Neural cell (in vitro differentiated cells): ENCODE results near the gene PBX3. TPM values are rescaled to one million over a fixed set of nuclear protein-coding genes. Genes with fewer than 3 reads are reported as not detected.

Source experiments
- H2AFZ ChIP-seq: fragments of 200-600, 300-800 bp; sonication (generic), shearing (Covaris generic); 2 replicates; pipeline ENCODE4 v1.6.0; 2014; ENCODE audit warnings: low read depth, mild to moderate bottlenecking, antibody characterized with exemption, low read length, moderate library complexity
- H3F3A ChIP-seq: fragments of 200-600 bp; shearing (Covaris generic); 2 replicates; pipeline ENCODE4 v1.6.1; 2016; ENCODE audit warnings: mild to moderate bottlenecking, moderate library complexity, mixed read lengths, antibody characterized with exemption, low read length; ENCODE audit not compliant: insufficient read depth, poor library complexity, severe bottlenecking
- H3K27ac ChIP-seq: fragments of 200-600, 300-800 bp; sonication (generic), shearing (Covaris generic); 2 replicates; pipeline ENCODE4 v1.5.1; 2014; ENCODE audit warnings: mild to moderate bottlenecking, low read length, moderate library complexity
- H3K27me3 ChIP-seq: fragments of 300-800, 200-600 bp; sonication (generic), shearing (Covaris generic); 2 replicates; pipeline ENCODE4 v1.6.0; 2014; ENCODE audit warnings: mild to moderate bottlenecking, low read depth, low read length, moderate library complexity; ENCODE audit not compliant: insufficient read depth
- H3K36me3 ChIP-seq: fragments of 300-800, 200-600 bp; sonication (generic), shearing (Covaris generic); 2 replicates; pipeline ENCODE4 v1.5.1; 2014; ENCODE audit warnings: mild to moderate bottlenecking, antibody characterized with exemption, low read length, moderate library complexity; ENCODE audit not compliant: insufficient read depth
- H3K4me2 ChIP-seq: fragments of 300-800, 200-600 bp; sonication (generic), shearing (Covaris generic); 2 replicates; pipeline ENCODE4 v1.6.0; 2014; ENCODE audit warnings: mild to moderate bottlenecking, low read length
- H3K4me3 ChIP-seq: fragments of 300-800, 200-600 bp; sonication (generic), shearing (Covaris generic); 2 replicates; pipeline ENCODE4 v1.5.1; 2014; ENCODE audit warnings: mild to moderate bottlenecking, low read length, moderate library complexity
- H3K79me2 ChIP-seq: fragments of 200-600 bp; shearing (Covaris generic); replicated peaks from 2 replicates; pipeline ENCODE4 v1.6.0; 2014; ENCODE audit warnings: mild to moderate bottlenecking, low read length, moderate library complexity; ENCODE audit not compliant: insufficient read depth
- H3K9ac ChIP-seq: fragments of 300-800, 200-600 bp; sonication (generic), shearing (Covaris generic); 2 replicates; pipeline ENCODE4 v1.6.1; 2016; ENCODE audit warnings: mild to moderate bottlenecking, low read length, mixed read lengths
- H3K9me2 ChIP-seq: fragments of 200-600 bp; shearing (Covaris generic); 2 replicates; pipeline ENCODE4 v1.6.1; 2016; ENCODE audit warnings: mild to moderate bottlenecking, low read length, mixed read lengths; ENCODE audit not compliant: insufficient read depth
- H3K9me3 ChIP-seq: fragments of 200-600, 300-800 bp; sonication (generic), shearing (Covaris generic); 2 replicates; pipeline ENCODE4 v1.6.1; 2016; ENCODE audit warnings: mild to moderate bottlenecking, mixed run types, low read length, moderate library complexity, mixed read lengths
- H4K20me1 ChIP-seq: fragments of 200-600 bp; shearing (Covaris generic); 2 replicates; pipeline ENCODE4 v1.6.1; 2016; ENCODE audit warnings: mild to moderate bottlenecking, mixed run types; ENCODE audit not compliant: insufficient read depth
- CTCF ChIP-seq: fragments of 450-650 bp; IDR thresholded peaks from 2 replicates; pipeline ENCODE4 v1.5.1; 2014; ENCODE audit warnings: antibody characterized with exemption, mild to moderate bottlenecking, moderate library complexity; ENCODE audit not compliant: poor library complexity, severe bottlenecking
- EP300 ChIP-seq: fragments of 450-650 bp; conservative IDR thresholded peaks from 2 replicates; pipeline ENCODE4 v1.6.1; 2014; ENCODE audit warnings: antibody characterized with exemption, mild to moderate bottlenecking, moderate library complexity; ENCODE audit not compliant: poor library complexity, severe bottlenecking
- EZH2 ChIP-seq: fragments of 200-600, 300-800 bp; shearing (Covaris generic), sonication (generic); IDR thresholded peaks from 2 replicates; pipeline ENCODE4 v1.6.1; 2014; ENCODE audit warnings: antibody characterized with exemption, low read length, borderline replicate concordance, mild to moderate bottlenecking; ENCODE audit not compliant: insufficient read depth, poor library complexity, severe bottlenecking
- MXI1 ChIP-seq: fragments of 450-650 bp; conservative IDR thresholded peaks from 2 replicates; pipeline ENCODE4 v1.6.1; 2014; ENCODE audit warnings: antibody characterized with exemption, mild to moderate bottlenecking; ENCODE audit not compliant: poor library complexity, severe bottlenecking
- POLR2AphosphoS5 ChIP-seq: IDR thresholded peaks from 2 replicates; pipeline ENCODE4 v1.6.1; 2012
- RAD21 ChIP-seq: fragments of 450-650 bp; conservative IDR thresholded peaks from 2 replicates; pipeline ENCODE4 v1.6.1; 2014; ENCODE audit warnings: antibody characterized with exemption, mild to moderate bottlenecking, moderate library complexity
- REST ChIP-seq: IDR thresholded peaks from 2 replicates; pipeline ENCODE4 v1.6.1; 2012; ENCODE audit warnings: borderline replicate concordance
- SMC3 ChIP-seq: fragments of 450-650 bp; conservative IDR thresholded peaks from 2 replicates; pipeline ENCODE4 v1.6.1; 2014; ENCODE audit warnings: antibody characterized with exemption, mild to moderate bottlenecking, moderate library complexity; ENCODE audit not compliant: poor library complexity
- polyA plus RNA-seq: library from polyadenylated mRNA; depleted of rRNA; stranded (reverse); fragments of >200 nt; gene quantifications from 2 replicates; pipeline ENCODE4 v1.2.3, GENCODE V29; 2014

PBX3 gene
- polyA plus RNA-seq, 1 donor from 2014 or later: 398 TPM

GRCh38 chr9:125948887-125949596 lies 201.9 kb downstream of the PBX3 start:
- Histone ChIP-seq H3K4me2 (no peak overlapping the region), H3K79me2 (peaks cover 3% of the 10 kb centered on the region)
- no peak for TF ChIP-seq SMC3
- TF ChIP-seq POLR2AphosphoS5: no peak
- TF ChIP-seq RAD21: no peak
- TF ChIP-seq REST: no peak
- no peak for TF ChIP-seq EZH2
- no peak for TF ChIP-seq MXI1
- TF ChIP-seq CTCF: no peak
- TF ChIP-seq EP300: no peak

GRCh38 chr9:125949703-125950460 lies 202.7 kb downstream of the PBX3 start:
- H3K9ac ChIP-seq: no peak overlapping the region

More at GRCh38 chr9:125948887-125949596, 201.9 kb downstream of the PBX3 start:
- no peak overlapping the region for H3K4me3 ChIP-seq
- no peaks in the 10 kb centered on the region for H3F3A ChIP-seq
- H3K27ac ChIP-seq: no peak overlapping the region
- no peaks in the 10 kb centered on the region for H4K20me1 ChIP-seq
- no peaks in the 10 kb centered on the region for H3K27me3 ChIP-seq
- no peaks in the 10 kb centered on the region for H3K9me3 ChIP-seq
- H2AFZ ChIP-seq: no peak overlapping the region
- H3K36me3 ChIP-seq: peaks cover 27% of the 10 kb centered on the region
- no peak overlapping the region for H3K9ac ChIP-seq
- no peaks in the 10 kb centered on the region for H3K9me2 ChIP-seq

More at GRCh38 chr9:125949703-125950460, 202.7 kb downstream of the PBX3 start:
- no peaks in the 10 kb centered on the region for H4K20me1 ChIP-seq
- peak overlapping the region; percentile 28 for H3K27ac ChIP-seq
- H3K4me3 ChIP-seq: no peak overlapping the region
- no peak overlapping the region for H2AFZ ChIP-seq
- H3F3A ChIP-seq: no peaks in the 10 kb centered on the region
- peaks cover 3% of the 10 kb centered on the region for H3K79me2 ChIP-seq
- no peak overlapping the region for H3K4me2 ChIP-seq
- H3K36me3 ChIP-seq: peaks cover 24% of the 10 kb centered on the region
- no peaks in the 10 kb centered on the region for H3K9me3 ChIP-seq
- H3K9me2 ChIP-seq: no peaks in the 10 kb centered on the region
- no peaks in the 10 kb centered on the region for H3K27me3 ChIP-seq
- TF ChIP-seq MXI1: no peak
- no peak for TF ChIP-seq RAD21
- TF ChIP-seq REST: no peak
